Measurements from ENCODE around the gene PRDX2.
"Not testable (repeated sequence)": the region's sequence is repeated elsewhere in the genome, so short reads cannot be mapped to it uniquely, and the experiment has no call there.

Gene PRDX2

GRCh38 chr19:12817810-12818209 is 16.2 kb upstream of the PRDX2 start:
- not testable (repeated sequence) for H3K9me3 ChIP-seq (ENCODE audit: control insufficient read depth, insufficient read depth, low read length); H3K27ac ChIP-seq (ENCODE audit: low read depth, low read length); H3K4me1 ChIP-seq (ENCODE audit: control insufficient read depth, insufficient read depth, low read length); H3K4me3 ChIP-seq (ENCODE audit: low read depth, low read length); H3K9ac ChIP-seq (ENCODE audit: low read depth, low read length); H3K27me3 ChIP-seq (ENCODE audit: control insufficient read depth, insufficient read depth, low read length)
- peaks cover 33% of the 10 kb centered on the region for H3K36me3 ChIP-seq (ENCODE audit: control insufficient read depth, insufficient read depth, low read length)

DNA sequence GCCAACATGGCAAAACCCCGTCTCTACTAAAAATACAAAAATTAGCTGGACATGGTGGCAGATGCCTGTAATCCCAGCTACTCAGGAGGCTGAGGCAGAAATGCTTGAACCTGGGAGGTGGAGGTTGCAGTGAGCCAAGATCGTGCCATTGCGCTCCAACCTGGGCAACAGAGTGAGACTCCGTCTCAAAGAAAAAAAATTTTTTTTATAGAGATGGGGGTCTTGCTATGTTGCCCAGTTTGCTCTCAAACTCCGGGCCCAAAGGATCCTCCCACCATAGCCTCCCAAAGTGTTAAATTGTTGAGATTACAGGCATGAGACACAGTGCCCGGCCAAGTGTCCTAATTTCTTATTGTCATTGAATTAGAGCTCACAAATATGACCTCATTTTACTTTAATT is 15.6 kb upstream of the PRDX2 start:
- not testable (repeated sequence) for H3K27me3 ChIP-seq (ENCODE audit: control insufficient read depth, insufficient read depth, low read length); H3K9ac ChIP-seq (ENCODE audit: low read depth, low read length)
- peaks cover 37% of the 10 kb centered on the region for H3K36me3 ChIP-seq (ENCODE audit: control insufficient read depth, insufficient read depth, low read length)

DNA sequence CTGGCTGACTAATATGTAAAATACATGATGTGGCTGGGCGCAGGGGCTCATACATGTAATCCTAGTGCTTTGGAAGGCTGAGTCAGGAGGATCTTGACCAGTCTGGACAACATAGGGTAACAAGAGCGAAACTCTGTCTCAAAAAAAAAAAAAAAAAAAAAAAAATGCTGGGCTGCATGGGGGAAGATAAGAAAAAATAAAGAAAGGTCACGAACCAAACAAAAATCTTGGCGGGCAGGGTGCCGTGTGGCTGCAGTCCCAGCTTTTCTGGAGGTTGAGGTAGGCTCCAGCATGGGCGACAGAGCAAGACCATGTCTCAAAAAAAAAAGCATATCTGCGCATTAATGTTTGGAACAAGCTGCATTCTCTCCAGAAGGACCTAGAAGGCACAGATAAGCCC is 13.5 kb upstream of the PRDX2 start:
- H3K36me3 ChIP-seq (ENCODE audit: control insufficient read depth, insufficient read depth, low read length): peaks cover 54% of the 10 kb centered on the region
- no peaks in the 10 kb centered on the region for H3K27me3 ChIP-seq (ENCODE audit: control insufficient read depth, insufficient read depth, low read length)
- no peak overlapping the region for H3K9ac ChIP-seq (ENCODE audit: low read depth, low read length)
- no peaks in the 10 kb centered on the region for H3K4me1 ChIP-seq (ENCODE audit: control insufficient read depth, insufficient read depth, low read length)
- H3K27ac ChIP-seq (ENCODE audit: low read depth, low read length): no peak overlapping the region
- H3K4me3 ChIP-seq (ENCODE audit: low read depth, low read length): no peak overlapping the region
- H3K9me3 ChIP-seq (ENCODE audit: control insufficient read depth, insufficient read depth, low read length): no peaks in the 10 kb centered on the region

More for the DNA sequence above, 15.6 kb upstream of the PRDX2 start:
- H3K4me1 ChIP-seq (ENCODE audit: control insufficient read depth, insufficient read depth, low read length); H3K27ac ChIP-seq (ENCODE audit: low read depth, low read length); H3K9me3 ChIP-seq (ENCODE audit: control insufficient read depth, insufficient read depth, low read length); H3K4me3 ChIP-seq (ENCODE audit: low read depth, low read length): not testable (repeated sequence)

DNA sequence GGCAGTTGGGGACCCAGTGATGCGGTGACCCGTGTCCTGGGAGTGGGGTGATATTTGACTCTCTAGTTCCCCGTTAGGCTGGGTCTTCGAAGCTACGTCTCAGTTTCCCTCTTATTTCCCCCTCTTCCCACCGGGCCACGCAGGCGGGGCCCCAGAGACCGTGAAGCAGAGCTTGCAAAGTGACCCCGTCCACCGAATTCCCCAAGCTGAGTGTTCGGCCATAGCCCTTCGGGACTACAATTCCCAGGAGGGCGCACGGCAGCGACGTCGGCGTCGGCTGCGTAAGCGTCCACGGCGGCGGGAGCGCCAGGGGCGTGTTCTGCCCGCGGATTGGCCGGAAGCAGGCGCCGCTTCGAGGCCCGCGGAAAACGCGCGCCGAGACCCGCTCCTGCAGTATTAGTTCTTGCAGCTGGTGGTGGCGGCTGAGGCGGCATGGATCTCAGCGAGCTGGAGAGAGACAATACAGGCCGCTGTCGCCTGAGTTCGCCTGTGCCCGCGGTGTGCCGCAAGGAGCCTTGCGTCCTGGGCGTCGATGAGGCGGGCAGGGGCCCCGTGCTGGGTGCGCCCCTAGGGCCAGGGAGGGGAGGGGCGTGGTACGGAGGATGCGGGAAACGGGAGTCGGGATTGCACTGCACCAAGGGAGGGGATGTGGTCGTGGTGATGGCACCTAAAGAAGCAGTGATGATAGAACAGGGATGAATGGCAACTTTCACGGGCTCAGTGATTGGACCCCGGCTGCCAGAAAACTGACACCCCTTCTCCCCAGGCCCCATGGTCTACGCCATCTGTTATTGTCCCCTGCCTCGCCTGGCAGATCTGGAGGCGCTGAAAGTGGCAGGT is 4.9 kb upstream of the PRDX2 start, which contains the start of gene RNASEH2A:
TSS of gene RNASEH2A (plus strand) at position 343 of the 840 bp plus-strand sequence. CDS start at position 433, 90 bp downstream.
- peaks cover 4% of the 10 kb centered on the region for H3K4me1 ChIP-seq (ENCODE audit: control insufficient read depth, insufficient read depth, low read length)
- peak within 1 kb of the TSS; percentile 77 for H3K27ac ChIP-seq (ENCODE audit: low read depth, low read length)
- no peaks in the 10 kb centered on the region for H3K9me3 ChIP-seq (ENCODE audit: control insufficient read depth, insufficient read depth, low read length)
- peak within 1 kb of the TSS; percentile 79 for H3K4me3 ChIP-seq (ENCODE audit: low read depth, low read length)
- H3K27me3 ChIP-seq (ENCODE audit: control insufficient read depth, insufficient read depth, low read length): no peaks in the 10 kb centered on the region
- peak within 1 kb of the TSS; percentile 55; the same call in 1 of the 2 replicates for H3K9ac ChIP-seq (ENCODE audit: low read depth, low read length)
- peaks cover 32% of the 10 kb centered on the region for H3K36me3 ChIP-seq (ENCODE audit: control insufficient read depth, insufficient read depth, low read length)

- Histone ChIP-seq H3K9ac (ENCODE audit: low read depth, low read length) (no peak overlapping the region), H3K4me1 (ENCODE audit: control insufficient read depth, insufficient read depth, low read length) (peaks cover 11% of the 10 kb centered on the region)
These were observed 2.5 kb upstream of the PRDX2 start for GRCh38 chr19:12804051-12804450.

DNA sequence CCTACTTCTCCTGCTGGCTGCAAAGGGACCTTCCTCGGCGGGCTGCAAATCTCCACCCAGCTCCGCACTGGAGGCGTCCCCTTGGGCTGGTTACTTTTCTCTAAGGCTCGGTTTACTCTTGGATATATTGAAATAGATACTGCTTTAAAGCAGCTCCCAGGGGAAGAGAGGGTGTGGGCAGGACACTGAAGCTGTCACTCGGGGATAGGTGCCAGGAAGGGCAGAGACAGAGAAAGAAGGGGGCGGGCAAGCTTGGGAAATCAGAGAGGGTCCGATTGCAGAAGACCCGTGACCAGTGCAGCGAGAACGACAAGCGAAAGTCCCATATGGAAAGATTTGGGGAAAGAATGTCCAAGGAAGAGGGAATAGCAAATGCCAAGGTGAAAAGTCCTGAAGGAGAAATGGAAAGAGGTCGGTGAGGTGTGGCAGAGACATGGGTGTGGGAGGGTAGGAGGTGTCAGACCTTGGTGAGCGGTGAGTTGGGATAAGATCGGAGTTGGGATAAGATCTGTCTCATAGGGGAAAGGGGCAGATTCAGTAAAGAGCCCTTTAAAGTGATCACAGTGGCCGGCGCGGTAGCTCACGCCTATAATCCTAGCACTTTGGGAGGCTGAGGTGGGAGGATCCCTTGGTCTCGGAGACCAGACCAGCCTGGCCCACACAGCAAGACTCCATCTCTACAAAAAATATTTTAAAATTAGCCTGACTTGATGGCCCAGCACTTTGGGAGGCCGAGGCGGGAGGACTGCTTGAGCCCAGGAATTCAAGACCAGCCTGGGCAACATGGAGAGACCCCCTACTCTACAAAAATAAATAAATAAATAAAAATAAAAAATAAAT is 887 bp upstream of the PRDX2 start:
- Histone ChIP-seq H3K4me3 (ENCODE audit: low read depth, low read length) (peak overlapping the region; percentile 70), H3K9ac (ENCODE audit: low read depth, low read length) (no peak overlapping the region), H3K27me3 (ENCODE audit: control insufficient read depth, insufficient read depth, low read length) (no peaks in the 10 kb centered on the region), H3K9me3 (ENCODE audit: control insufficient read depth, insufficient read depth, low read length) (no peaks in the 10 kb centered on the region), H3K36me3 (ENCODE audit: control insufficient read depth, insufficient read depth, low read length) (peaks cover 19% of the 10 kb centered on the region), H3K27ac (ENCODE audit: low read depth, low read length) (no peak overlapping the region), H3K4me1 (ENCODE audit: control insufficient read depth, insufficient read depth, low read length) (peaks cover 11% of the 10 kb centered on the region)

More at GRCh38 chr19:12804051-12804450, 2.5 kb upstream of the PRDX2 start:
- Histone ChIP-seq H3K4me3 (ENCODE audit: low read depth, low read length) (no peak overlapping the region), H3K27me3 (ENCODE audit: control insufficient read depth, insufficient read depth, low read length) (no peaks in the 10 kb centered on the region), H3K27ac (ENCODE audit: low read depth, low read length) (no peak overlapping the region), H3K36me3 (ENCODE audit: control insufficient read depth, insufficient read depth, low read length) (peaks cover 24% of the 10 kb centered on the region), H3K9me3 (ENCODE audit: control insufficient read depth, insufficient read depth, low read length) (no peaks in the 10 kb centered on the region)

- peak overlapping the region; percentile 70 for H3K4me3 ChIP-seq (ENCODE audit: low read depth, low read length)
These were observed 606 bp downstream of the PRDX2 start for GRCh38 chr19:12800923-12801465.

DNA sequence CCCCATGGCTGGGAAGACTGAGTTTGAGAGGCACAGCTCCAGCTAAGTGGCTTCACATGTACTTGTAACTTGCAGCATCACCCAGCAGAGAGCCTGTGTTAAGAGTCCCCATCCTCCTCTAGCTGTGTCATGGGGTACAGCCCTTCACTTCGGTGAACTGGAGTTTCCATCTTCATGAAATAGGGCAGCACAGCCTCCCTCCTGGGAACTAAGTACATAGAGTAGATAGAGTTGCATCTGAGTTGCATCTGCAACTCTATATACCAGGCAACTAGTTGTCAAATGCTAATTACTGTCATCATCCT is 1.2 kb downstream of the PRDX2 start:
- Histone ChIP-seq H3K4me1 (ENCODE audit: control insufficient read depth, insufficient read depth, low read length) (peaks cover 14% of the 10 kb centered on the region), H3K9me3 (ENCODE audit: control insufficient read depth, insufficient read depth, low read length) (no peaks in the 10 kb centered on the region), H3K9ac (ENCODE audit: low read depth, low read length) (peak overlapping the region; percentile 48; the same call in 1 of the 2 replicates), H3K4me3 (ENCODE audit: low read depth, low read length) (peak overlapping the region; percentile 70), H3K27ac (ENCODE audit: low read depth, low read length) (no peak overlapping the region), H3K36me3 (ENCODE audit: control insufficient read depth, insufficient read depth, low read length) (peaks cover 19% of the 10 kb centered on the region), H3K27me3 (ENCODE audit: control insufficient read depth, insufficient read depth, low read length) (no peaks in the 10 kb centered on the region)

More at GRCh38 chr19:12800923-12801465, 606 bp downstream of the PRDX2 start:
- Histone ChIP-seq H3K4me1 (ENCODE audit: control insufficient read depth, insufficient read depth, low read length) (peaks cover 13% of the 10 kb centered on the region), H3K27me3 (ENCODE audit: control insufficient read depth, insufficient read depth, low read length) (no peaks in the 10 kb centered on the region), H3K27ac (ENCODE audit: low read depth, low read length) (peak overlapping the region; percentile 33), H3K36me3 (ENCODE audit: control insufficient read depth, insufficient read depth, low read length) (peaks cover 19% of the 10 kb centered on the region), H3K9ac (ENCODE audit: low read depth, low read length) (peak overlapping the region; percentile 48), H3K9me3 (ENCODE audit: control insufficient read depth, insufficient read depth, low read length) (no peaks in the 10 kb centered on the region)

DNA sequence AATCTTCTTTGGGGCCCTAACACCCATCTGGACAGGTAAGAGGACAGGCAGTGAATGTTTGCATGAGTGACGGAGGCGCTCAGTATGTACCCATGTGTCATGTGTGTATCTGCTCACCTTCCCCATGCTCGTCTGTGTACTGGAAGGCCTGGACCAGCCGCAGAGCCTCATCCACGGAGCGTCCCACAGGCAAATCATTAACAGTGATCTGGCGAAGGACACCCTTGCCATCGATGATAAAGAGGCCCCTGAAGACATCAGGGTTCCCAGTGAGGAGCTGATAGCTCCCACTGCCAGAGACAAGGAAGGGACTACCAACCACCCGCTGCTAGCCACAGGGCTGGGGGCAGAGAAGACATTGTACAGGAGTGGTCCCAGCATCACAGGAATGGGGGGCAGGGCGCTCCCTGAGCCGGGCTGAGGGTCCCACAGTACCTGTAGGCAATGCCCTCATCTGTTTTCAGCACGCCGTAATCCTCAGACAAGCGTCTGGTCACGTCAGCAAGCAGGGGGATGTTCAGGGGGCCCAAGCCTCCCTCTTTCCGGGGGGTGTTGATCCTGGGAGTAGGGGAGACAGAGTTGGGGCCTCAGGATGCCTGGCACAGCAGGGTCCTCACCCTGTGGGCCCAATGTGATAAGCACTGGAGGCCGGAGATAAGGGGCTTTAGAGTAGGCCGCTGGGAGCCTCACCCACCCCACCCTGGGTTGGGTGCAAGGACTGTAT is 1.7 kb downstream of the PRDX2 start:
- Histone ChIP-seq H3K4me1 (ENCODE audit: control insufficient read depth, insufficient read depth, low read length) (peaks cover 14% of the 10 kb centered on the region), H3K9ac (ENCODE audit: low read depth, low read length) (no peak overlapping the region), H3K27me3 (ENCODE audit: control insufficient read depth, insufficient read depth, low read length) (no peaks in the 10 kb centered on the region), H3K36me3 (ENCODE audit: control insufficient read depth, insufficient read depth, low read length) (peaks cover 19% of the 10 kb centered on the region), H3K4me3 (ENCODE audit: low read depth, low read length) (peak overlapping the region; percentile 70; the same call in 1 of the 2 replicates), H3K9me3 (ENCODE audit: control insufficient read depth, insufficient read depth, low read length) (no peaks in the 10 kb centered on the region), H3K27ac (ENCODE audit: low read depth, low read length) (no peak overlapping the region)

- H3K9ac ChIP-seq (ENCODE audit: low read depth, low read length); H3K9me3 ChIP-seq (ENCODE audit: control insufficient read depth, insufficient read depth, low read length); H3K27ac ChIP-seq (ENCODE audit: low read depth, low read length); H3K27me3 ChIP-seq (ENCODE audit: control insufficient read depth, insufficient read depth, low read length); H3K4me3 ChIP-seq (ENCODE audit: low read depth, low read length): not testable (repeated sequence)
- H3K4me1 ChIP-seq (ENCODE audit: control insufficient read depth, insufficient read depth, low read length): peaks cover 21% of the 10 kb centered on the region
- peaks cover 19% of the 10 kb centered on the region for H3K36me3 ChIP-seq (ENCODE audit: control insufficient read depth, insufficient read depth, low read length)
These were observed 4.0 kb downstream of the PRDX2 start for GRCh38 chr19:12797607-12798006.

Measured in HUES48 (cell line).